ENCODE data around the gene DCLK3. TPM values are rescaled to one million over a fixed set of nuclear protein-coding genes. Genes with fewer than 3 reads are reported as not detected.

The DCLK3 gene
- total and polyA plus RNA-seq, 2 donors (not counting 1 experiment from before 2014, with no cell fraction given): not detected

GRCh38 chr3:36666166-36666565 is 98.2 kb downstream of the DCLK3 start:
- H3K27me3 ChIP-seq (ENCODE audit: control insufficient read depth, insufficient read depth, low read length): no peaks in the 10 kb centered on the region
- no peaks in the 10 kb centered on the region for H3K4me1 ChIP-seq (ENCODE audit: control insufficient read depth, extremely low read depth, insufficient read depth, low read length)
- no peaks in the 10 kb centered on the region for H3K36me3 ChIP-seq (ENCODE audit: control insufficient read depth, insufficient read depth, low read length)
- H3K4me2 ChIP-seq (ENCODE audit: extremely low read depth, insufficient read depth, low read length): no peak overlapping the region
- no peaks in the 10 kb centered on the region for H3K9me3 ChIP-seq (ENCODE audit: control insufficient read depth, insufficient read depth, low read depth, low read length)
- no peak overlapping the region for H2AFZ ChIP-seq (ENCODE audit: low read length)
- no peak overlapping the region for H3K9ac ChIP-seq (ENCODE audit: insufficient read depth, low read length)
- H3K4me3 ChIP-seq (replicated peaks in 1 of 4; ENCODE audit: control extremely low read depth in 1 of 4, insufficient read depth in 1 of 4, low read depth in 3 of 4, low read length in 4 of 4): no peak overlapping the region
- no peaks in the 10 kb centered on the region for H4K20me1 ChIP-seq (ENCODE audit: control insufficient read depth, extremely low read depth, insufficient read depth, low read length)
- H3K27ac ChIP-seq (ENCODE audit: insufficient read depth, low read length): no peak overlapping the region
- TF ChIP-seq CTCF (conservative IDR thresholded peaks at IDR 0.05 in 1 of 2, IDR thresholded peaks at IDR 0.05 in 1 of 2; ENCODE audit: low read depth in 1 of 2, low read length in 2 of 2): no peak
- no peak for TF ChIP-seq EZH2 (IDR thresholded peaks at IDR 0.05; ENCODE audit: low read length, missing control alignments)
- H3K79me2 ChIP-seq (ENCODE audit: control insufficient read depth, insufficient read depth, low read length): no peaks in the 10 kb centered on the region
- DNase-seq (ENCODE audit: low read depth in 2 of 2): no peak

GRCh38 chr3:36663666-36664291 is 100.6 kb downstream of the DCLK3 start:
- Histone ChIP-seq H3K4me2 (ENCODE audit: extremely low read depth, insufficient read depth, low read length) (no peak overlapping the region), H3K9ac (ENCODE audit: insufficient read depth, low read length) (no peak overlapping the region), H3K4me1 (ENCODE audit: control insufficient read depth, extremely low read depth, insufficient read depth, low read length) (no peaks in the 10 kb centered on the region), H3K27ac (ENCODE audit: insufficient read depth, low read length) (no peak overlapping the region), H3K79me2 (ENCODE audit: control insufficient read depth, insufficient read depth, low read length) (no peaks in the 10 kb centered on the region), H3K9me3 (ENCODE audit: control insufficient read depth, insufficient read depth, low read depth, low read length) (no peaks in the 10 kb centered on the region), H2AFZ (ENCODE audit: low read length) (no peak overlapping the region), H3K36me3 (ENCODE audit: control insufficient read depth, insufficient read depth, low read length) (no peaks in the 10 kb centered on the region), H4K20me1 (ENCODE audit: control insufficient read depth, extremely low read depth, insufficient read depth, low read length) (no peaks in the 10 kb centered on the region), H3K27me3 (ENCODE audit: control insufficient read depth, insufficient read depth, low read length) (no peaks in the 10 kb centered on the region), H3K4me3 (replicated peaks in 1 of 4; ENCODE audit: control extremely low read depth in 1 of 4, insufficient read depth in 1 of 4, low read depth in 3 of 4, low read length in 4 of 4) (no peak overlapping the region)
- TF ChIP-seq EZH2 (IDR thresholded peaks at IDR 0.05; ENCODE audit: low read length, missing control alignments) (no peak), CTCF (conservative IDR thresholded peaks at IDR 0.05 in 1 of 2, IDR thresholded peaks at IDR 0.05 in 1 of 2; ENCODE audit: low read depth in 1 of 2, low read length in 2 of 2) (no peak)
- DNase-seq (ENCODE audit: low read depth in 2 of 2): peak; percentile 22 to 69

GRCh38 chr3:36662626-36663025 is 101.7 kb downstream of the DCLK3 start:
- no peak overlapping the region for H3K4me3 ChIP-seq (replicated peaks in 1 of 4; ENCODE audit: control extremely low read depth in 1 of 4, insufficient read depth in 1 of 4, low read depth in 3 of 4, low read length in 4 of 4)
- H3K4me2 ChIP-seq (ENCODE audit: extremely low read depth, insufficient read depth, low read length): no peak overlapping the region
- H3K27ac ChIP-seq (ENCODE audit: insufficient read depth, low read length): no peak overlapping the region
- H3K4me1 ChIP-seq (ENCODE audit: control insufficient read depth, extremely low read depth, insufficient read depth, low read length): no peaks in the 10 kb centered on the region
- H3K79me2 ChIP-seq (ENCODE audit: control insufficient read depth, insufficient read depth, low read length): no peaks in the 10 kb centered on the region
- no peaks in the 10 kb centered on the region for H3K27me3 ChIP-seq (ENCODE audit: control insufficient read depth, insufficient read depth, low read length)
- TF ChIP-seq EZH2 (IDR thresholded peaks at IDR 0.05; ENCODE audit: low read length, missing control alignments) (no peak), CTCF (conservative IDR thresholded peaks at IDR 0.05 in 1 of 2, IDR thresholded peaks at IDR 0.05 in 1 of 2; ENCODE audit: low read depth in 1 of 2, low read length in 2 of 2) (no peak)
- DNase-seq (ENCODE audit: low read depth in 2 of 2): no peak
- no peaks in the 10 kb centered on the region for H3K36me3 ChIP-seq (ENCODE audit: control insufficient read depth, insufficient read depth, low read length)
- H2AFZ ChIP-seq (ENCODE audit: low read length): no peak overlapping the region
- no peaks in the 10 kb centered on the region for H4K20me1 ChIP-seq (ENCODE audit: control insufficient read depth, extremely low read depth, insufficient read depth, low read length)
- H3K9me3 ChIP-seq (ENCODE audit: control insufficient read depth, insufficient read depth, low read depth, low read length): no peaks in the 10 kb centered on the region
- H3K9ac ChIP-seq (ENCODE audit: insufficient read depth, low read length): no peak overlapping the region

Other genes with a start within 250 kb of the DCLK3 start
- gene TRANK1, start 180.5 kb upstream of the DCLK3 start, total RNA-seq: 20.3 and 28.6 TPM in 2 replicates
- 6.7 and 9.1 TPM in 2 replicates for gene TRANK1, start 180.5 kb upstream of the DCLK3 start, polyA plus RNA-seq
- gene EPM2AIP1, start 228.6 kb upstream of the DCLK3 start, total RNA-seq: 10.5 and 12.9 TPM in 2 replicates
- gene EPM2AIP1, start 228.6 kb upstream of the DCLK3 start, polyA plus RNA-seq: 15.1 and 18.7 TPM in 2 replicates
- 57.8 and 62.3 TPM in 2 replicates for gene MLH1, start 229.0 kb upstream of the DCLK3 start, total RNA-seq
- gene MLH1, start 229.0 kb upstream of the DCLK3 start, polyA plus RNA-seq: 34.4 and 47.2 TPM in 2 replicates

All from fibroblast of lung (primary cell).